ENCODE measurements around the gene HLF.

HLF gene

DNA sequence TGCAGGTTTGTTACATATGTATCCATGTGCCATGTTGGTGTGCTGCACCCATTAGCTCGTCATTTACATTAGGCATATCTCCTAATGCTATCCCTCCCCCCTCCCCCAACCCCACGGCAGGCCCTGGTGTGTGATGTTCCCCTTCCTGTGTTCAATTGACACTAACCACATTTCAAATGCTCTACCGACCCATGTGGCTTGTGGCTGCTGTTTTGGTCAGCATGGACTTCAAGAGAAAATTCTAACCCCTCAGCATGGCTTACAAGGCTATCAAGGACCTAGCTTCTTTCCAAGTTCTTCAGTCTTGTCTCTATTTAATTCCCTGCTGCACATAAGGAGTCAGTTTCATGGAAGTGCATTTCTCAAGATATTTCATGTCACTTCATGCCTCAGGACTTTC, 103.9 kb downstream of the HLF start:
- no peak for DNase-seq
